HUES48 (cell line): ENCODE data around the gene RPS13.
A peak's percentile ranks its signal among the peaks of the same experiment; 100 is the strongest.
"Not testable (repeated sequence)": the region's sequence is repeated elsewhere in the genome, so short reads cannot be mapped to it uniquely, and the experiment has no call there.

ENCODE experiments used
- H3K27ac ChIP-seq: one replicate; pipeline ENCODE4 v1.7.0; 2013; ENCODE audit warnings: low read depth, low read length, inconsistent platforms
- H3K27me3 ChIP-seq: 2 replicates; pipeline ENCODE4 v1.6.1; 2013; ENCODE audit warnings: mild to moderate bottlenecking, low read length; ENCODE audit not compliant: control insufficient read depth, insufficient read depth
- H3K36me3 ChIP-seq: 2 replicates; pipeline ENCODE4 v1.6.1; 2013; ENCODE audit warnings: low read length; ENCODE audit not compliant: control insufficient read depth, insufficient read depth
- H3K4me1 ChIP-seq: 2 replicates; pipeline ENCODE4 v1.6.1; 2013; ENCODE audit warnings: mild to moderate bottlenecking, low read length; ENCODE audit not compliant: control insufficient read depth, insufficient read depth
- H3K4me3 ChIP-seq: 2 replicates; pipeline ENCODE4 v1.5.1; 2013; ENCODE audit warnings: mild to moderate bottlenecking, low read depth, low read length
- H3K9ac ChIP-seq: 2 replicates; pipeline ENCODE4 v1.6.1; 2013; ENCODE audit warnings: mild to moderate bottlenecking, low read depth, low read length, moderate library complexity
- H3K9me3 ChIP-seq: 2 replicates; pipeline ENCODE4 v1.6.1; 2013; ENCODE audit warnings: low read length; ENCODE audit not compliant: control insufficient read depth, insufficient read depth

Gene RPS13

DNA sequence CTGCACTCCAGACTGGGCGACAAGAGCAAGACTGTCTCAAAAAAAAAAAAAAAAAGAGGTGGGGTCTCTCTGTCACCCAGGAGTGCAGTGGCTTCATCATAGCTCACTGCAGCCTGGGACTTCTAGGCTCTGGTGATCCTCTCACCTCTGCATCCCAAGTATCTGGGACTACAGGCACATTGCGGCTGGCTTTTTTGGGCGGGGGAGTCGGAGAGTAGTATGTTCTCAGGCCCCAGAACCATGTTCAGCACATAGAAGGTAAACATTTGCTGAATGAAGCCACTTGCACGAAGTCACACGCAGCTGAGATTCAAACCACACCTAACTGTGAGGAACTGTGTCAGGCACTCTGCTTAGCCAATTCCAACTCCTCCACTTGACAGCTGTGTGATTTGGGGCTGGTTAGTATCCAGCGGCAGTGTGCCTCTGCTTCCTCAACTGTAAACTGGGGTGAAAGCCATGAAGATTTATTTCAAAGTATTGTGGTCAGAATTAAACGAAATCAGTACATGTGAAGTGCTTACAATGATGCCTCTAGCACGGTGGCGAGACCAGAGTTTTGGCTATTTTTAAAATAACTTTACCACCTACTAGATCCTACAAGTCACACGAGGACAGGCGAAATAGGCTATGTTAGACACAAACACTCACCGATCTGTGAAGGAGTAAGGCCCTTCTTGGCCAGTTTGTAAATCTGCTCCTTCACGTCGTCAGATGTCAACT, 789 bp downstream of the RPS13 start:
- peaks cover 42% of the 10 kb centered on the region for H3K36me3 ChIP-seq
- peak overlapping the region; percentile 79 for H3K27ac ChIP-seq
- no peaks in the 10 kb centered on the region for H3K9me3 ChIP-seq
- H3K4me3 ChIP-seq = peak overlapping the region; percentile 91
- peak overlapping the region; percentile 95 for H3K9ac ChIP-seq
- 0 out of 2 replicates have a peak, but pooled peaks cover 3% of the 10 kb centered on the region for H3K4me1 ChIP-seq
- H3K27me3 ChIP-seq = no peaks in the 10 kb centered on the region

DNA sequence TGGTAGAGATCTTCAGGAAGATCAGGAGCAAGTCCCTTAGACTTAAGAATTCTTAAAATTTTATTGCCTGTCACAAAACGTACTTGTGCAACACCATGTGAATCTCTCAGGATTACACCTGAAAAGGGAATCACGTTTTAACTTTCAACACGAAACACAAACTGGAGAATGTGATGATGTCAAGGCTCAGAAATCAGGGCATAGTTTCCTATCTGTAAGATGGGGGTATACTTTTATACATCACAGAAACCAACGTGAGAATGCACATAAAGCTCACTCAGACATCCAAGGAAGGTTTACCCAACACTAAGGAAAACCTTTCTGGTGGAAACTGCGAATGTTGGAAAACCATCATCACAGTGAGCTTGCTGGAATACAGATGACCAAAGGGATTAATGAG, 2.0 kb downstream of the RPS13 start:
- H3K9ac ChIP-seq = no peak overlapping the region
- 0 out of 2 replicates have a peak, but pooled peaks cover 3% of the 10 kb centered on the region for H3K4me1 ChIP-seq
- peak overlapping the region; percentile 42 for H3K27ac ChIP-seq
- H3K9me3 ChIP-seq = no peaks in the 10 kb centered on the region
- peaks cover 42% of the 10 kb centered on the region for H3K36me3 ChIP-seq
- H3K27me3 ChIP-seq = no peaks in the 10 kb centered on the region
- H3K4me3 ChIP-seq = no peak overlapping the region

DNA sequence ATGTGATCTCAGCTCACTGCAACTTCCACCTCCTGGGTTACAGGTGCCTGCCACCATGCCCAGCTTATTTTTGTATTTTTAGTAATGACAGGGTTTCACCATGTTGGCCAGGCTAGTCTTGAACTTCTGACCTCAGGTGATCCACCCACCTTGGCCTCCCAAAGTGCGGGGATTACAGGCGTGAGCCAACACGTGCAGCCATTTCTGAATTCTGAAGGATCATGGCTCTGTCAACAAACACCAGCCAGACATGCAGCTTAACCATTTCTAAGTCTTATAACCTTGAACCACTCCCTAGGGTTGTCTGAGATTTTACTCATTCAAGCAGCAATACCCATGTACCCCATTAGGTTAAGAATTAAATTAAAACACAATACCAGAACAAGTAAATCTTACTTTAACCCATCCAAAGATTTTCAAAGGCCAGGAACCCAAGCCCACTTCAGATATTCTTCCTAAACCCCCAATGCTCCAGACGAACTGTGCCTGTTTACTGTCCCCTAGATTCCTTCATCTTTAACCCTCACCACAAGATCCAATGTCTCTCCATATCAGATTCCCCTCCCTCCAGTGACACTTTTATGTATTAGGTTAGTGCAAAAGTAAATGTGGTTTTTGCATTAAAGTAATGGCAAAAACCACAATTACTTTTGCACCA, 4.0 kb downstream of the RPS13 start:
- no peak overlapping the region for H3K4me3 ChIP-seq

DNA sequence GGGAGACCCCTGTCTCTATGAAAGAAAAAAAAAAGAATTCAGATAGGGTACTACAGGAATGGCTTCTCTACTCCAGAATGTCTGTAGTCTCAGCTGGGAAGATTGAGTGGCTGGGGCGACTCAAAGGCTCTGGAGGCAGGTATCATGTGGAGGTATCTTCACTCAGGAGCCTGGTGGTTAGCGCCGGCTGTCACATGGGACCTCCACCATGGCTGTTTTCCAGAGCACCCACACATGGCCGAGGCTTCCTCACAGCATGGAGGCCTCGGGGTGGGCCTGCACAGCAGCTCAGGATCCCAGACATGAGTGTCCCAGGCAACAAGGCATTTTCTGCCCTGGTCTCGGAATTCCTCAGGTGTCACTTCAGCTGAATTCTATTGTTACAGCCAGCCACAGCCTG, 10.1 kb downstream of the RPS13 start:
- H3K4me1 ChIP-seq = no peaks in the 10 kb centered on the region
- no peaks in the 10 kb centered on the region for H3K27me3 ChIP-seq
- no peaks in the 10 kb centered on the region for H3K36me3 ChIP-seq
- H3K9me3 ChIP-seq = no peaks in the 10 kb centered on the region
- no peak overlapping the region for H3K27ac ChIP-seq
- no peak overlapping the region for H3K9ac ChIP-seq
- no peak overlapping the region for H3K4me3 ChIP-seq

More for the DNA sequence above, 4.0 kb downstream of the RPS13 start:
- H3K27me3 ChIP-seq = no peaks in the 10 kb centered on the region
- H3K9ac ChIP-seq = no peak overlapping the region
- H3K27ac ChIP-seq = no peak overlapping the region
- no peaks in the 10 kb centered on the region for H3K9me3 ChIP-seq
- H3K4me1 ChIP-seq = 0 out of 2 replicates have a peak, but pooled peaks cover 3% of the 10 kb centered on the region
- H3K36me3 ChIP-seq = peaks cover 42% of the 10 kb centered on the region

DNA sequence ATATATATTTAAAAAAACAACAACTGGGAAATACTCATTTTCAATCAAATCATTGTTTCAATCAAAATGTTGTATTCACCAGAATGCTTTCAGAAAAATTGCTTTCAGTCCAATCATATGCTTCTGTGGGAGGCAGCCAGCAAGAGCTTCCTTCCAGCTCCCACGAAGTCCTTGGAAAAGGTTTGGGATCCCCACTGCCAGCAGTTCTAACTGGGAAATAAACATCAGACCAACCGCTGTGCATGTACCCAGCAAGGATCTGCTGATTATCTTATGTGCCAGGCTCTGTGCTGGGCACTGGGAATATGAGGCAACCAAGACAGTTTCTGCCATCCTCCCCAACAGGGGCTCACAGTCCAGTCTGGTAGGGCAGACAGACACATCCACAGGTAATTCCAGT, 10.8 kb downstream of the RPS13 start:
- Histone ChIP-seq H3K9me3 (no peaks in the 10 kb centered on the region), H3K36me3 (no peaks in the 10 kb centered on the region)

DNA sequence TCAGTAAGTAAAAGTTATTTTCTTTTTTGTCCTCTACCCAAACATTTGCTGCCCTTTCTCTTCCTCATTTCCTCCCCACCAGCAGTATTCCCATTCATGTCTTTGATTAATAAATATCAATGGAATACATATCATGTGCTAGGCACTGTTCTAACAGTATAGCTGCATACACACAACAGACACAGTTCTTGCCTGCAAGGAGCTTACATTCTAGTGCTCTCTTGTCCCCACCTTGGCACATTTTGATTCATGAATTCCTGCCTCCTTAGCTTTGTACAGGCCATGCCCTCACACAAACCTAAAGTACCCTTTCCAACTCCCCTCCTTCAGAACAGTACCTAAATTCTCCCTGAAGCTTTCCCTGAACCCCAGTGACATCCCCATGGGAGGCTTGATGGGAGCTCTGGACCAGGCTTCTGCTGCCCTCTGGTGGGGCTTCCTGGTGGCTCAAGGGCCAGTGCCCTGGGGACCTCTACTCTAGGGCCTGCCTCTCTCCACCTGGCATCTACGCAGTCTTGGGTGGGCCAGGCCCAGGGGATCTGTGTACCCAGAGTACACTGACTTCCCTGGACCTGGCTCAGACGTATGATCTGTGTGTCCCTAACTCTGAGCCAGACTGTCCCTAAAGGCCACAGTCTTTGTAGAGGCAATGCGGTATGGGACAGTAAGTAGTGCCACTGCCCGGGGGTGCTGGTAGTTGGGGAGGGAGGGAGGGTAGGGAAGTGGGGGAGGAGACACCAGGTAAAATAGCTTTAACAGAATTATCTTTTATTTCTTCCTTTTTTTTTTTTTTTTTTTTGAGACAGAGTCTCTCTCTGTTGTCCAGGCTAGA, 14.1 kb downstream of the RPS13 start:
- Histone ChIP-seq H3K36me3 (no peaks in the 10 kb centered on the region), H3K4me3 (no peak overlapping the region), H3K27ac (no peak overlapping the region), H3K4me1 (no peaks in the 10 kb centered on the region), H3K9me3 (no peaks in the 10 kb centered on the region), H3K9ac (no peak overlapping the region), H3K27me3 (no peaks in the 10 kb centered on the region)

More for the DNA sequence above, 10.8 kb downstream of the RPS13 start:
- Histone ChIP-seq H3K9ac (no peak overlapping the region), H3K4me3 (no peak overlapping the region), H3K27ac (no peak overlapping the region), H3K4me1 (no peaks in the 10 kb centered on the region), H3K27me3 (no peaks in the 10 kb centered on the region)

DNA sequence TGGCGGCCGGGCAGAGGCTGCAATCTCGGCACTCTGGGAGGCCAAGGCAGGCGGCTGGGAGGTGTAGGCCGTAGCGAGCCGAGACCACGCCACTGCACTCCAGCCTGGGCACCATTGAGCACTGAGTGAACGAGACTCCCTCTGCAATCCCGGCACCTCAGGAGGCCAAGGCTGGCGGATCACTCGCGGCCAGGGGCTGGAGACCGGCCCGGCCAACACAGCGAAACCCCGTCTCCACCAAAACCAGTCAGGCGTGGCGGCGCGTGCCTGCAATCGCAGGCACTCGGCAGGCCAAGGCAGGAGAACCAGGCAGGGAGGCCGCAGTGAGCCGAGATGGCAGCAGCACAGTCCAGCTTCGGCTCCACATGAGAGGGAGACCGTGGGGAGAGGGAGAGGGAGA, 26.3 kb downstream of the RPS13 start:
- not testable (repeated sequence) for H3K9me3 ChIP-seq, H3K9ac ChIP-seq, H3K27me3 ChIP-seq, H3K36me3 ChIP-seq, H3K4me1 ChIP-seq, H3K27ac ChIP-seq, H3K4me3 ChIP-seq

DNA sequence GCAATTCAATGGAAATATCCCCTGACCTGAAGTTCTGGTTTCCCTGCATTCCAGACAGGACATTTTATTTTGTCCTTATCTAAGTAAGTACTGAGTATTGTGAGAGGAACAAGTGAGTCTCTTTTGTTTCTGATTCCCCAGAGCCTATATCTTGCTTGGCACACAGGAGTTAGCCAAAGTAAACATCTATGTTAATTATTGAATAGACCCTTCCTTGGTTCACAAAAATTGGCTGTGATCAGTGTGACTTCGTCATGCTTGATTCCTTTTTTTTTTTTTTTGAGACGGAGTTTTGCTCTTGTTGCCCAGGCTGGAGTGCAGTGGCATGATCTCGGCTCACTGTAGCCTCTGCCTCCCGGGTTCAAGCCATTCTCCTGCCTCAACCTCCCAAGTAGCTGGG, 29.0 kb downstream of the RPS13 start:
- not testable (repeated sequence) for H3K27ac ChIP-seq, H3K9me3 ChIP-seq, H3K4me3 ChIP-seq, H3K27me3 ChIP-seq, H3K4me1 ChIP-seq, H3K9ac ChIP-seq, H3K36me3 ChIP-seq

DNA sequence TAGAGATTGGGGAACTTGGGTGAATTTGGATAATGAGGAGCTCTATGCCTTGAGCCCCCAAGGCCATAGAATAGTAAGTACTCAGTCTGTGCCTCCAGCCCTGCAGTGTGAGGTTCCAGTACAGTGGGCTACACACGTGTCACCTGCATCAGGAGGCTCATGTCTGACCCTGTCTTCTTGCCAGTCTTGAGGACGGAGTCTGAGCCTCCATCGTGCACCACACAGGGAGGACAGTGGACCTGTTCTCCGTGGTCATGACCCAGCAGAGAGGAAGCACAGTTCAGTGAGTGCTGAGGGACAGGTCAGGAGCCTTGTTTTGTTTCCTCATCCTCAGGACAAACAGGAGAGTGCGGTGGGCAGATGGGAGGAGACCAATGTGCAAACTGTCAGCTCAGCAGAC, 30.8 kb downstream of the RPS13 start:
- Histone ChIP-seq H3K4me1 (no peaks in the 10 kb centered on the region), H3K9me3 (no peaks in the 10 kb centered on the region), H3K27ac (no peak overlapping the region), H3K36me3 (no peaks in the 10 kb centered on the region), H3K9ac (no peak overlapping the region), H3K27me3 (no peaks in the 10 kb centered on the region), H3K4me3 (no peak overlapping the region)

DNA sequence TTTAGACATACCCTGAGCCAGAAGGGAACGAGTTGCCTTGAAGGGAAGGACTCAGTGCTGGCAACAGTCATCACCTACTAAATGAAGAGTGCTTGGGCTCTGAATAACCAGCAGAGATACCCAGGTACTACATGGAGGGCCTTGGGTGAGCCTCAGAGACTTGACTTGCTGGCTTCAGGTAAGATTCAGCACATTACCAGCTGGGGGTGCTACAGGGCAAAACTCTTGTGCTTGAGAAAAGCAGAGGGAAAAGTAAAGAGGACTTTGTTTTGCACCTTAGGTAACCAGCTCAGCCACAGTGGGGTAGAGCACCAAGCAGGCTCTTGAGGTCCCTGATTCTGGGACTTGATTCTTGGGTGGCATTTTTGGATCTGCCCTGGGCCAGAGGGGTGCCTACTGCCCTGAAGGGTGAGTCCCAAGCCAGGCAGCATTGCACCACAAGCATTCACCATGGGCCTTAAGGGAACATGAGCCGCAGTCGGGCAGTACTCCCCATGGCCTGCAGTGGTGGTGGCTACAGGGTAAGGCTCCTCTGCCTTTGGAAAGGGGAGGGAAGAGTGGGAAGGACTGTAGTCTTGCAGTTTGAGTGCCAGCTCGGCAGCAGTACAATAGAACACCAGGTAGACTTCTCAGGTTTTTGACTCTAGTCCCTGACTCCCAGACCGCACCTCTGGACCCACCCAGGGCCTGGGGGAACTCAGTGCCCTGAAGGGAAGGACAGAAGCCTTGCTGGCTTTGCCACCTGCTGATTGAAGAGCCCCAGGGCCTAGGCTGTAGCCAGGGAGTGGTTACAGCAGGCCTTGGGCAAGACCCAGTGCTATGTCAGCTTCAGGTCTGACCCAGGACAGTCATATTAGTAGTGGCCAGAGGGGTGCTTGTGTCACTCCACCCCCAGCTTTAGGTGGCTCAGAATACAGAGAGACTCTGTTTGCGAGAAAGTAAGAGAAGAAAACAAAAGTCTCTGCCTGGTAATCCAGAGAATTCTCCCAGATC, 40.5 kb downstream of the RPS13 start:
- Histone ChIP-seq H3K4me3 (no peak overlapping the region), H3K9ac (no peak overlapping the region)

More for the DNA sequence above, 40.5 kb downstream of the RPS13 start:
- no peak overlapping the region for H3K27ac ChIP-seq
- H3K36me3 ChIP-seq = no peaks in the 10 kb centered on the region
- no peaks in the 10 kb centered on the region for H3K27me3 ChIP-seq
- H3K9me3 ChIP-seq = peaks cover 6% of the 10 kb centered on the region; the same call in 1 of the 2 replicates
- no peaks in the 10 kb centered on the region for H3K4me1 ChIP-seq
